Heart left ventricle (tissue), 16 donors: Measurements from ENCODE around the gene ST6GALNAC4. TPM values are rescaled to one million over a fixed set of nuclear protein-coding genes. Genes with fewer than 3 reads are reported as not detected.

ENCODE experiments used
- ATAC-seq, 4 donors: fragments of 200-7000 bp; cut with Tn5 transposase; one replicate each; pipeline ENCODE4 v1.9.1; 2020 to 2022; ENCODE audit warnings: moderate library complexity in 4 of 4, mild to moderate bottlenecking in 3 of 4, moderate number of reproducible peaks in 1 of 4
- DNase-seq, 5 donors: peaks; one replicate each; pipeline ENCODE4 v3.0.0-alpha.2; 2020
- H3K27ac ChIP-seq, 12 donors: fragments of 200-600 bp; sonication (generic) in 4 of 12; one replicate each; pipeline versions ENCODE4 v1.5.0 to v1.8.0; 2016 to 2022; ENCODE audit warnings: mild to moderate bottlenecking in 2 of 12
- H3K27me3 ChIP-seq, 9 donors: fragments of 200-600 bp; sonication (generic) in 2 of 9; one replicate each; pipeline versions ENCODE4 v1.5.1 to v1.8.0; 2016 to 2022; ENCODE audit warnings: mild to moderate bottlenecking in 3 of 9
- H3K36me3 ChIP-seq, 9 donors: fragments of 200-600 bp; sonication (generic) in 2 of 9; one replicate each; pipeline versions ENCODE4 v1.5.0 to v1.8.0; 2018 to 2022; ENCODE audit warnings: mild to moderate bottlenecking in 2 of 9
- H3K4me1 ChIP-seq, 12 donors: fragments of 200-600 bp; sonication (generic) in 4 of 12; one replicate each; pipeline versions ENCODE4 v1.5.0 to v1.8.0; 2016 to 2022; ENCODE audit warnings: mild to moderate bottlenecking in 3 of 12
- H3K4me3 ChIP-seq, 12 donors: fragments of 200-600 bp; sonication (generic) in 4 of 12; one replicate each; pipeline versions ENCODE4 v1.5.0 to v1.8.0; 2017 to 2022; ENCODE audit warnings: mild to moderate bottlenecking in 9 of 12, moderate library complexity in 4 of 12
- H3K9me3 ChIP-seq, 12 donors: fragments of 200-600 bp; sonication (generic) in 4 of 12; one replicate each; pipeline versions ENCODE4 v1.5.0 to v1.8.0; 2016 to 2022; ENCODE audit warnings: mild to moderate bottlenecking in 1 of 12
- POLR2A ChIP-seq, 2 donors: fragments of 450-650 bp; IDR thresholded peaks; one replicate each; pipeline ENCODE4 v1.6.1; 2017; ENCODE audit warnings: antibody characterized with exemption in 2 of 2, mild to moderate bottlenecking in 2 of 2, moderate library complexity in 2 of 2
- WGBS, 4 donors: extraction: QIAGEN DNeasy Blood & Tissue Kit in 2 of 4; methylation state at CpG; one replicate each; pipeline versions ENCODE4 v1.1.5 to v1.1.7; 2013 to 2018; 5-methylcytosine and 5-hydroxymethylcytosine counted together
- intact Hi-C, 10 donors: fragments of 100-400 bp; cut with DNase I; formaldehyde crosslinking; loops; one replicate each; pipeline versions ENCODE4 v1.11.1 to v1.14.2; 2022
- polyA plus RNA-seq, 2 donors: library from polyadenylated mRNA; stranded (reverse); fragments of 200-250 nt; gene quantifications; one replicate each; pipeline ENCODE4 v1.2.3, GENCODE V29; 2013
- total RNA-seq, 9 donors: library from RNA; depleted of rRNA in 2 of 9; stranded (reverse); fragments of >200 nt in 2 of 9; fragmentation: NEBNext Ultra II Directional in 3 of 9; extraction: Animal tissue kit (Norgen Biotek cat#: 25700) in 3 of 9; gene quantifications; one replicate each; pipeline versions ENCODE4 v1.1.0 to v1.2.4, GENCODE V29; 2016 to 2023
- TF ChIP-seq, protein P1 (sequence below), 12 donors: fragments of 200-600 bp; sonication (generic) in 4 of 12; IDR thresholded peaks; one replicate each; pipeline versions ENCODE4 v1.5.0 to v1.8.0; 2018 to 2022; ENCODE audit warnings: antibody characterized with exemption in 12 of 12, mild to moderate bottlenecking in 5 of 12
- donor health status: ischemic (EF 13 %, LVEDD 7.1; RV severe dilation, severe dysfunction).
- donor health status: healthy with polysubstance abuse.
- donor health status: DM: no; HTN: yes; CAD: no.
- donor health status: DM: no; HTN: no; CAD: no.
- donor health status: ischemic (EF 25% LVEDD 6.9; RV normal size, moderate dysfunction).
- donor health status: ischemic (EF 25% LVEDD 5.7; RV mildly dilated, moderate dysfunction).
- donor health status: healthy.
- donor health status: DM: yes; HTN: yes; CAD: no.
- donor health status: ischemic (EF 35%, LVEDD 5.7; RV mildly dilated, moderate dysfunction).
- donor health status: nonischemic (EF 11% LVEDD 7.7; RV severe dilation, severe dysfunction).
- donor health status: DM: yes; HTN: yes; CAD: no.
- donor health status: PGD.
- donor health status: ischemic (EF 29% LVEDD 5.4; RV normal size, mild dysfunction).
- donor health status: nonischemic (EF 23%, LVEDD 6.1; RV moderate dilation, normal function).

ST6GALNAC4 gene
- total and polyA plus RNA-seq, 11 donors: 17.0 to 72.0 (median 42.6) TPM

- TF ChIP-seq, protein P1, sequence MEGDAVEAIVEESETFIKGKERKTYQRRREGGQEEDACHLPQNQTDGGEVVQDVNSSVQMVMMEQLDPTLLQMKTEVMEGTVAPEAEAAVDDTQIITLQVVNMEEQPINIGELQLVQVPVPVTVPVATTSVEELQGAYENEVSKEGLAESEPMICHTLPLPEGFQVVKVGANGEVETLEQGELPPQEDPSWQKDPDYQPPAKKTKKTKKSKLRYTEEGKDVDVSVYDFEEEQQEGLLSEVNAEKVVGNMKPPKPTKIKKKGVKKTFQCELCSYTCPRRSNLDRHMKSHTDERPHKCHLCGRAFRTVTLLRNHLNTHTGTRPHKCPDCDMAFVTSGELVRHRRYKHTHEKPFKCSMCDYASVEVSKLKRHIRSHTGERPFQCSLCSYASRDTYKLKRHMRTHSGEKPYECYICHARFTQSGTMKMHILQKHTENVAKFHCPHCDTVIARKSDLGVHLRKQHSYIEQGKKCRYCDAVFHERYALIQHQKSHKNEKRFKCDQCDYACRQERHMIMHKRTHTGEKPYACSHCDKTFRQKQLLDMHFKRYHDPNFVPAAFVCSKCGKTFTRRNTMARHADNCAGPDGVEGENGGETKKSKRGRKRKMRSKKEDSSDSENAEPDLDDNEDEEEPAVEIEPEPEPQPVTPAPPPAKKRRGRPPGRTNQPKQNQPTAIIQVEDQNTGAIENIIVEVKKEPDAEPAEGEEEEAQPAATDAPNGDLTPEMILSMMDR (IDR thresholded peaks at IDR 0.05): no peak
- peak in 1 of 2 donors; percentile 68 for TF ChIP-seq POLR2A (IDR thresholded peaks at IDR 0.05)
- peak within 1 kb of the TSS; percentile 43 to 93 (median 78) for H3K4me3 ChIP-seq
- peaks cover 0 to 18% (median 9%) of the 10 kb centered on the region in 9 donors for H3K36me3 ChIP-seq
- DNase-seq (peak; percentile 84 to 91 (median 88)), ATAC-seq (peak; percentile 85 to 94 (median 89))
- H3K27me3 ChIP-seq: no peaks in the 10 kb centered on the region
- no peaks in the 10 kb centered on the region for H3K9me3 ChIP-seq
- intact Hi-C loops: loop anchor here in 1 of 10 donors (5.0 kb wide), 1 partner anchor 285 kb away; no protein-coding TSS in a partner anchor
- peaks cover 6 to 38% (median 29%) of the 10 kb centered on the region in 12 donors for H3K4me1 ChIP-seq
- H3K27ac ChIP-seq: peak within 1 kb of the TSS in 11 of 12 donors; percentile 43 to 80 (median 74)
- WGBS, 4 donors: 2 to 5% (median 4%) methylated on average over 52 to 60 of the region's 60 CpGs
Measured at GRCh38 chr9:127937388-127938297, 20.8 kb upstream of the ST6GALNAC4 start, which contains the start of gene DPM2. DPM2 (minus strand) TSS chr9:127937854; CDS start chr9:127937820, 34 bp downstream.

- Histone ChIP-seq H3K27me3 (no peaks in the 10 kb centered on the region), H3K4me1 (peaks cover 6 to 31% (median 24%) of the 10 kb centered on the region in 12 donors), H3K27ac (peak overlapping the region in 6 of 12 donors; percentile 62 to 80 (median 76)), H3K36me3 (peaks cover 0 to 15% (median 4%) of the 10 kb centered on the region in 9 donors), H3K9me3 (no peaks in the 10 kb centered on the region), H3K4me3 (peak overlapping the region; percentile 43 to 93 (median 78))
- DNase-seq: no peak
- 14 to 24% (median 16%) methylated on average over 7 of the region's 7 CpGs for WGBS, 4 donors
- TF ChIP-seq POLR2A (IDR thresholded peaks at IDR 0.05): no peak
- TF ChIP-seq, protein P1 (IDR thresholded peaks at IDR 0.05): no peak
- ATAC-seq: no peak
- intact Hi-C loops: loop anchor here in 1 of 10 donors (5.0 kb wide), 1 partner anchor 285 kb away; no protein-coding TSS in a partner anchor
Measured at GRCh38 chr9:127937056-127937387, 20.2 kb upstream of the ST6GALNAC4 start.

DNA sequence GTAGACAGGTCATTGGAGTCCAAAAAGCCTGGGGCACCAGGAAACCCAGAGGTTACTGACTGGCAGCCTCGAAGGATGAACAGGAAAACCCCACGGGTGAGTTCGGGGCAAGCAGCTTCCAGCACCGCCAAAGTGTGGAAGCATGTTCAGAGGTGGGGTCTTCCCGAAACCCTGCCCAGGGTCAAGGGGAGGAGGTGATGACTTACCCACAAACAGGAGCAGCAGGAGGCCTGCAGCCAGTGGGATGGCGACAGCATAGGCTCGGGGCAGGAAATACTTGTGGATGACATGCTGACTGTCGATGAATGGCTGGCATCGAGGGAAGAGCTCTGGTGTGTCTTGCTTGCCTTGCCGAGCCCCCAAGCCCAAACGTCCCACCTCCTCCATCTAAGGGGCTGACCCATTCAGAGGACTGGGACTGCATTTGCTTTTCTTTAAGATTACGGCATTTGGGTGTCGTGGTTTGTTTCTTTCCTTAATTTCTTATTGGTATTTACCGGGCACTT lies 19.6 kb upstream of the ST6GALNAC4 start:
- Histone ChIP-seq H3K9me3 (no peaks in the 10 kb centered on the region), H3K27ac (no peak overlapping the region), H3K4me1 (peaks cover 6 to 36% (median 24%) of the 10 kb centered on the region in 12 donors), H3K4me3 (peak overlapping the region in 9 of 12 donors; percentile 62 to 93 (median 82)), H3K27me3 (no peaks in the 10 kb centered on the region), H3K36me3 (peaks cover 0 to 13% (median 2%) of the 10 kb centered on the region in 9 donors)
- WGBS, 4 donors: 75 to 82% (median 75%) methylated on average over 14 of the region's 14 CpGs
- ATAC-seq (no peak), DNase-seq (no peak)
- intact Hi-C loops: loop anchor here in 1 of 10 donors (5.0 kb wide), 1 partner anchor 284 kb away; no protein-coding TSS in a partner anchor
- TF ChIP-seq POLR2A (IDR thresholded peaks at IDR 0.05): no peak
- TF ChIP-seq, protein P1 (IDR thresholded peaks at IDR 0.05): no peak
